IMR-90 (cell line): Measurements from ENCODE around the gene TBC1D8. TPM values are rescaled to one million over a fixed set of nuclear protein-coding genes. Genes with fewer than 3 reads are reported as not detected.
A peak's percentile ranks its signal among the peaks of the same experiment; 100 is the strongest.

ENCODE experiments used
- ATAC-seq: fragments of 200-7000 bp; cut with Tn5 transposase; 2 replicates; pipeline ENCODE4 v1.9.1; 2020; ENCODE audit warnings: low read depth, mild to moderate bottlenecking, moderate library complexity
- Bru-seq: library from RNA; stranded (reverse); fragments of 400-500 nt; gene quantifications from one replicate; lab custom pipeline; 2021; lab: Mats Ljungman, UMichigan
- BruChase-seq, 2 experiments: library from RNA; stranded (reverse); fragments of 400-500 nt; gene quantifications; one replicate each; lab custom pipeline; 2021; lab: Mats Ljungman, UMichigan
- BruUV-seq: library from RNA; stranded (reverse); fragments of 400-500 nt; replicated peaks from 2 replicates; lab custom pipeline; 2021; lab: Mats Ljungman, UMichigan
- CTCF ChIA-PET: fragments of 300-600 bp; formaldehyde crosslinking; extraction: SDS; loops from one replicate; lab custom pipeline; 2021; ENCODE audit warnings: antibody characterized with exemption; lab: Yijun Ruan, JAX
- POLR2A ChIA-PET: fragments of 300-600 bp; sonication (Branson Sonifier 250); formaldehyde crosslinking; loops from one replicate; lab custom pipeline; 2022; ENCODE audit warnings: antibody characterized with exemption; ENCODE audit not compliant: unreplicated experiment; lab: Charles Lee
- DNase-seq: peaks from one replicate; pipeline ENCODE4 v3.0.0; 2013
- H2AFZ ChIP-seq: replicated peaks from 2 replicates; pipeline ENCODE3; 2013; ENCODE audit warnings: low read length, mild to moderate bottlenecking; ENCODE audit not compliant: poor library complexity
- H2AK5ac ChIP-seq: 2 replicates; pipeline ENCODE4 v1.6.1; 2013; ENCODE audit warnings: low read depth, low read length, inconsistent platforms
- H2AK9ac ChIP-seq: replicated peaks from 2 replicates; pipeline ENCODE3; 2013; ENCODE audit warnings: mild to moderate bottlenecking, low read depth, low read length, moderate library complexity; ENCODE audit not compliant: poor library complexity
- H2BK120ac ChIP-seq: 2 replicates; pipeline ENCODE4 v1.6.1; 2013; ENCODE audit warnings: low read depth, low read length, inconsistent platforms
- H2BK15ac ChIP-seq: 3 replicates; pipeline ENCODE4 v1.6.1; 2013; ENCODE audit warnings: low read depth, low read length, inconsistent platforms
- H2BK20ac ChIP-seq: 2 replicates; pipeline ENCODE4 v1.6.1; 2013; ENCODE audit warnings: low read depth, mild to moderate bottlenecking, inconsistent platforms, low read length, moderate library complexity
- H2BK5ac ChIP-seq: 2 replicates; pipeline ENCODE4 v1.6.1; 2013; ENCODE audit warnings: mild to moderate bottlenecking, low read depth, low read length, inconsistent platforms; ENCODE audit not compliant: poor library complexity, severe bottlenecking
- H3K14ac ChIP-seq: replicated peaks from 2 replicates; pipeline ENCODE4 v1.6.1; 2013; ENCODE audit warnings: low read depth, low read length, inconsistent platforms
- H3K18ac ChIP-seq: 2 replicates; pipeline ENCODE4 v1.6.1; 2013; ENCODE audit warnings: low read depth, low read length, control low read depth
- H3K23ac ChIP-seq: 2 replicates; pipeline ENCODE4 v1.6.1; 2013; ENCODE audit warnings: low read depth, low read length, inconsistent platforms
- H3K27ac ChIP-seq: 2 replicates; pipeline ENCODE4 v1.5.1; 2013; ENCODE audit warnings: mild to moderate bottlenecking, control low read depth, low read length; ENCODE audit not compliant: insufficient read depth
- H3K27me3 ChIP-seq: 2 replicates; pipeline ENCODE4 v1.6.1; 2013; ENCODE audit warnings: low read length; ENCODE audit not compliant: control insufficient read depth, insufficient read depth
- H3K36me3 ChIP-seq: 2 replicates; pipeline ENCODE4 v1.6.1; 2013; ENCODE audit warnings: low read length, mixed read lengths; ENCODE audit not compliant: control insufficient read depth, insufficient read depth
- H3K4ac ChIP-seq: 2 replicates; pipeline ENCODE4 v1.6.1; 2013; ENCODE audit warnings: low read depth, low read length, inconsistent platforms
- H3K4me1 ChIP-seq: 2 replicates; pipeline ENCODE4 v1.6.1; 2013; ENCODE audit warnings: low read length, mixed read lengths; ENCODE audit not compliant: control insufficient read depth, insufficient read depth
- H3K4me2 ChIP-seq: 2 replicates; pipeline ENCODE4 v1.6.1; 2013; ENCODE audit warnings: low read depth, mild to moderate bottlenecking, control low read depth, low read length, moderate library complexity
- H3K4me3 ChIP-seq: 2 replicates; pipeline ENCODE4 v1.5.1; 2013; ENCODE audit warnings: low read depth, mild to moderate bottlenecking, control low read depth, low read length, moderate library complexity; ENCODE audit not compliant: insufficient read depth
- H3K56ac ChIP-seq: 2 replicates; pipeline ENCODE4 v1.6.1; 2013; ENCODE audit warnings: low read length, inconsistent platforms; ENCODE audit not compliant: insufficient read depth; ENCODE audit errors: extremely low read depth
- H3K79me1 ChIP-seq, 2 experiments: 2 replicates each; pipeline ENCODE4 v1.6.1; 2013; ENCODE audit warnings: low read length in 2 of 2, inconsistent platforms in 1 of 2, low read depth in 1 of 2
- H3K9ac ChIP-seq: 2 replicates; pipeline ENCODE4 v1.6.1; 2013; ENCODE audit warnings: low read depth, low read length, control low read depth
- H3K9me1 ChIP-seq: 2 replicates; pipeline ENCODE4 v1.6.1; 2013; ENCODE audit warnings: low read length, inconsistent platforms; ENCODE audit not compliant: insufficient read depth
- H3K9me3 ChIP-seq: 2 replicates; pipeline ENCODE4 v1.6.1; 2013; ENCODE audit warnings: low read length; ENCODE audit not compliant: control insufficient read depth, insufficient read depth
- H4K20me1 ChIP-seq: 2 replicates; pipeline ENCODE4 v1.6.1; 2013; ENCODE audit warnings: low read length, inconsistent platforms; ENCODE audit not compliant: insufficient read depth
- H4K5ac ChIP-seq: 2 replicates; pipeline ENCODE4 v1.6.1; 2013; ENCODE audit warnings: mild to moderate bottlenecking, low read depth, low read length, control low read depth
- H4K8ac ChIP-seq, 2 experiments: 2 replicates each; pipeline ENCODE4 v1.6.1; 2013; ENCODE audit warnings: low read depth in 2 of 2, low read length in 2 of 2, control low read depth in 1 of 2, inconsistent platforms in 1 of 2
- H4K91ac ChIP-seq: 2 replicates; pipeline ENCODE4 v1.6.1; 2013; ENCODE audit warnings: low read depth, low read length, inconsistent platforms; ENCODE audit not compliant: insufficient read depth
- MAZ ChIP-seq: IDR thresholded peaks from 2 replicates; pipeline ENCODE4 v1.6.1; 2012; ENCODE audit warnings: low read depth, mild to moderate bottlenecking, low read length, improper control_type of control experiment, moderate library complexity, borderline replicate concordance
- RCOR1 ChIP-seq: IDR thresholded peaks from 2 replicates; pipeline ENCODE4 v1.6.1; 2012; ENCODE audit warnings: mild to moderate bottlenecking, low read length, improper control_type of control experiment; ENCODE audit not compliant: insufficient replicate concordance
- WGBS, 2 experiments: methylation state at CpG; one replicate each; pipeline versions ENCODE4 v1.1.5 to v1.1.7; 2013; ENCODE audit warnings: missing lambda C conversion rate in 2 of 2; ENCODE audit not compliant: insufficient read length in 1 of 2; ENCODE audit errors: extremely low coverage in 2 of 2; 5-methylcytosine and 5-hydroxymethylcytosine counted together
- dilution Hi-C: fragments of 300-500 bp; cut with HindIII; formaldehyde crosslinking; loops from one replicate; pipeline ENCODE4 v1.14.3; 2018; ENCODE audit warnings: low sequenced_read_pairs; ENCODE audit not compliant: unreplicated experiment
- in situ Hi-C: fragments of 300-500 bp; cut with MboI; formaldehyde crosslinking; loops from 3 replicates; pipeline ENCODE4 v1.14.3; 2019; ENCODE audit warnings: low sequenced_read_pairs, inconsistent platforms, mixed read lengths
- intact Hi-C: fragments of 100-400 bp; cut with micrococcal nuclease; formaldehyde crosslinking; loops from 2 replicates; pipeline ENCODE4 v1.10.0; 2022
- long read RNA-seq: library from polyadenylated mRNA; unstranded; transcript quantifications from one replicate; pipeline ENCODE4 v2.0.0, GENCODE V29; 2021; ENCODE audit not compliant: unreplicated experiment
- polyA plus RNA-seq, 3 experiments: library from polyadenylated mRNA; depleted of rRNA; stranded (reverse); fragments of >200 nt; gene quantifications; 2 replicates each; pipeline ENCODE4 v1.2.3, GENCODE V29; 2012; ENCODE audit warnings: low replicate concordance in 1 of 3
- total RNA-seq: library from RNA; depleted of rRNA; stranded (reverse); fragments of >200 nt; gene quantifications from 2 replicates; pipeline ENCODE4 v1.2.3, GENCODE V29; 2012; rRNA removed
- TF ChIP-seq, protein P1 (sequence below): fragments of 150-350 bp; IDR thresholded peaks from 2 replicates; pipeline ENCODE4 v1.6.1; 2017; ENCODE audit warnings: mild to moderate bottlenecking, antibody characterized with exemption, low read length, low read depth

Gene TBC1D8
- 0.83 and 1.3 TPM in 2 replicates for total RNA-seq
- polyA plus RNA-seq (2012; rRNA removed) = 0.98 and 1.5 TPM in 2 replicates
- 0.22 and 0.66 TPM in 2 replicates for polyA plus RNA-seq (2012; cell fraction: cytosol; rRNA removed)
- 4.4 and 6.5 TPM in 2 replicates for polyA plus RNA-seq (2012; cell fraction: nucleus; rRNA removed; ENCODE audit: low replicate concordance)
- Bru-seq, nascent RNA = percentile 41 among the genes with signal in this experiment
- BruChase-seq, experiment 1, labeled RNA remaining after a 6-hour chase = percentile 35 among the genes with signal in this experiment
- percentile 33 among the genes with signal in this experiment for BruChase-seq, experiment 2, labeled RNA remaining after a 2-hour chase
- long read RNA-seq, partial matches to known transcripts = 1 of 4 reads
- long read RNA-seq, other reads (novel, unspliced or antisense) = 2 of 4 reads

DNA sequence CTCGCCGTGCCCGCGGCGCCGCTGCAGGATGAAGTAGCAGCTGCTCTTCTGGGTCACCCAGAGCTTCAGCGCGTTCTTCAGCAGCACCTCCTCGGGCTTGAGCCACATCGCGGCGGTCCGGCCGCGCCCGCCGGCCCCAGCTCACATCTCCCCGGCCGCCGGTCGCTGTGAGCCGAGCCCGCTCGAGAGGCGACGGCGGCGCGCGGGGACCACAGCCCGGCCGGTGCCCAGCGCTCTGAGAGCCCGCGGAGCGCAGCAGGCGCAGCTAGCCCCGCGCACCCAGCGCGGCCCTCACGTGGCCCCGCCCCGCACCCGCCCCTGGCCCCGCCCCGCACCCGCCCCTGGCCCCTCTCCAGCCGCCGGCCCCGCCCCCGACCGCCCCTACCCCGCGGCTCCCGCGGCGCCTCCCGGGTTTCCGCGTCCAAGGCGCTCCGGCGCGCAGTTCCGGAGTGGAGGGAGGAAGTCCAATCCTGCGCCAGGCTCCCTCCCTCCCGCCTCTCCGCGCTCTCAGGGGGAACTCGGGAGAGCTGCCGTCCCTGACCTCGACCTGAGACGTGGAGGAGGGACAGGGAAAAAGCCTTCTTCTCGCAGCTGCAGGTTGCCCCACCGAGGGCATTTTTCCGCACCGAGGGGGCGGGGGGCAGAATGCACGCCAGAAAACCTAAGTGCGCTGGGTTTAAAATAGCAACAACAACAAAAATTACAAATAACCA is at the start of gene TBC1D8:
Gene TBC1D8 (minus strand): TSS at position 237 of the 713 bp plus-strand sequence. CDS start 129 bp downstream, at position 108.
- Histone ChIP-seq H2AK5ac (0 out of 2 replicates have a peak within 1 kb of the TSS, but pooled peaks have one; percentile 33), H3K36me3 (no peaks in the 10 kb centered on the region), H3K18ac (0 out of 2 replicates have a peak within 1 kb of the TSS, but pooled peaks have one; percentile 7), H3K27ac (peak within 1 kb of the TSS; percentile 62), H4K5ac (peak within 1 kb of the TSS; percentile 56), H3K4me2 (peak within 1 kb of the TSS; percentile 78), H2BK120ac (peak within 1 kb of the TSS; percentile 83), H2AK9ac (peak within 1 kb of the TSS; percentile 34), H3K27me3 (peaks cover 7% of the 10 kb centered on the region; the same call in 1 of the 2 replicates), H3K23ac (peak within 1 kb of the TSS; percentile 93), H2AFZ (peak within 1 kb of the TSS; percentile 97), H3K79me1 (peaks cover 7 to 37% of the 10 kb centered on the region in 2 experiments; a peak in 3 of 4 replicates), H3K14ac (peak within 1 kb of the TSS; percentile 88), H4K91ac (peak within 1 kb of the TSS; percentile 52), H3K4me3 (peak within 1 kb of the TSS; percentile 77), H3K9me1 (peaks cover 14% of the 10 kb centered on the region; the same call in 1 of the 2 replicates), H3K4me1 (peaks cover 7% of the 10 kb centered on the region), H2BK15ac (peak within 1 kb of the TSS; percentile 58; the same call in 1 of the 3 replicates), H3K9me3 (no peaks in the 10 kb centered on the region), H3K9ac (peak within 1 kb of the TSS; percentile 81), H4K20me1 (peaks cover 6% of the 10 kb centered on the region; the same call in 1 of the 2 replicates), H2BK5ac (peak within 1 kb of the TSS; percentile 69), H2BK20ac (no peak within 1 kb of the TSS; the same call in none of the 2 replicates), H4K8ac (peak within 1 kb of the TSS; percentile 48 to 91; a peak in 3 of 4 replicates), H3K56ac (peak within 1 kb of the TSS; percentile 67), H3K4ac (peak within 1 kb of the TSS; percentile 88)
- TF ChIP-seq, protein P1, sequence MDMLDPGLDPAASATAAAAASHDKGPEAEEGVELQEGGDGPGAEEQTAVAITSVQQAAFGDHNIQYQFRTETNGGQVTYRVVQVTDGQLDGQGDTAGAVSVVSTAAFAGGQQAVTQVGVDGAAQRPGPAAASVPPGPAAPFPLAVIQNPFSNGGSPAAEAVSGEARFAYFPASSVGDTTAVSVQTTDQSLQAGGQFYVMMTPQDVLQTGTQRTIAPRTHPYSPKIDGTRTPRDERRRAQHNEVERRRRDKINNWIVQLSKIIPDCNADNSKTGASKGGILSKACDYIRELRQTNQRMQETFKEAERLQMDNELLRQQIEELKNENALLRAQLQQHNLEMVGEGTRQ = peak; percentile 67
- TF ChIP-seq RCOR1 (no peak), MAZ (peak; percentile 55; the same call in 1 of the 2 replicates)
- 0% methylated on average over 15 of the region's 81 CpGs; no CpG with 5 or more reads in 1 of the 2 experiments for WGBS, 2 experiments
- intact Hi-C loops = no loop called here
- dilution Hi-C loops = no loop called here
- ChIA-PET POLR2A (interaction anchor here (0.7 to 1.0 kb wide), 2 partner anchors 11 to 27 kb away, joined by 3 to 5 read pairs; no protein-coding TSS in a partner anchor), CTCF (interaction anchor here (1.5 to 2.6 kb wide), 2 partner anchors 54 to 115 kb away, joined by 5 to 19 read pairs; no protein-coding TSS in a partner anchor)
- in situ Hi-C loops = no loop called here
- BruUV-seq = no TSS peak
- ATAC-seq (peak; percentile 95), DNase-seq (peak; percentile 68)
